NCI-H1436 treated with DMSO at 0.1 percent for 48 hours (cell line): ENCODE measurements around the gene COLEC11.
"Not testable (repeated sequence)": the region's sequence is repeated elsewhere in the genome, so short reads cannot be mapped to it uniquely, and the experiment has no call there.

Source experiments
- DNase-seq: peaks from one replicate; lab custom pipeline; 2025; lab: John Stamatoyannopoulos, UW

The COLEC11 gene

DNA sequence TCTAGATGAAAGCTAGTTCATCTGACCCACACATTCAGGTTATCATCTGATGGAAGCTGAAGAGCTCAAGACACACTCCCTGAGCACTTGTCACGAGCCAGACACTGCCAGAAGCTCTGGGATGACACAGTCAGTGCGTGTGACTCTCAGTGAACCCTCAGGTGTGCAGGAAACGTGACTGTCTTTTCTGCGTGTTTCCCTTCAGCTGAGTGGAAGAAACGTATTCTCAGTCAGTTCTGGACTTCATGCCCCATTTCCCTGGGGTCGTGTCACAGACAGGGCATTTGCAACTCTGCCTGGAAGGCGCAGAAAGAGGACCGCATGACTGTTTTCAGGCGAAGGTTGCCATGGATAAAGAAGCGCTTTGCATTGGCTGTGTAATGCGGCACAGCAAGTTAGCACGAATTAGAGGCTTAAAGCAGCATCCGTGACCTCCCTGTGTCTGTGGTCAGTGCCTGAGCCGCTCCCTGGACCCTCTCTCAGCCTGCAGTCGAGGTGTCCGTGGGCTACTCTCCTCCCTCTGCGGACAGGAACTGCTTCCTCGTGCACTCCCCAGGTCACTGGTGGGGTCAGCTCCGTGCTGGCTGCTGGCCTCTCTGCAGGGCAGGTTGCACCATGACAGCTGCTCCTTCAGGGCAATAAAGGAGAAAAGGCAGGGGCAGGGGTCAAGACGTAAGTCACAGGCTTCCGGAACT is 59.8 kb downstream of the COLEC11 start:
- no peak for DNase-seq

DNA sequence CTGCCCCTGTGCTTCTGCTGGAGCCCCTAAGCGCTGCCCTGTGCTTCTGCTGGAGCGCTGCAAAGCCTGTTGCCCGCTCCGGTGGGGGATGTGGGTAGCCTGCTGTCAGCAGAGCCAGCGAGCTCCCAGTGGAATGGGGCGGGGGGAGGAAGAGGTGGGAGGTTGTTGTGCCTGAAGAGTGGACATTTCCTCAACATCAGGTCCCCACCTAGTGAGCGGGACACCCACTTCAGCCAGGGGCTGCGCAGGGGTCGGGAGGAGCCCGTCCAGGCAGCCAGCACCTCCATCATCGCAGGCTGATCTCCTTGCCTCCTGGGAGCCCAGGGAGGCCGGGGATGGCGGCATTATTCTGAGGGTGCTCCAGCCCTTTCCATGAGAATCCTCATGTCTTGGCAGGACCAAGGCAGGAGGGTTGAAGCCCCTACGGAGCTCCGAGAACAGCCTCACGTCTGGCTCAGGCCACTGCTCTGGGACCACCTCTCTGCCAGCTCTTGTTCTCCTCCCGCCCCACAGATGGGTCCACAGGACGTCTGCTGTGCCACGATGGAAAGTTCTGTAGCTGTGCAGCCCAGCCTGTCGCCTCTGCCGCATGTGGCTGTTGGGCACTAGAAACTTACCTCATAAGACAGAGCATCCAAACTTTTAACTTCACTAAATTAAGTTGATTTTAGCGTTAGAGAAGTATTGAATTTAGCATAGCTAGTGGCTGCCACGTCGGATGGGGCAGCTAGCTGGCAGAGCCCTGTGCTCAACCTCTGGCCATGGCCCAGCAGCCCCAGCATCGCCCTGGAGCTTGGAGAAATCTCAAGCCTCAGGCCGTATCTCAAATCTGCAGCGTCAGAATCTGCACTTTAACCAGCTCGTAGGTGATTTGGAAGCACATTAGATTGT is 61.2 kb downstream of the COLEC11 start:
- DNase-seq = no peak

DNA sequence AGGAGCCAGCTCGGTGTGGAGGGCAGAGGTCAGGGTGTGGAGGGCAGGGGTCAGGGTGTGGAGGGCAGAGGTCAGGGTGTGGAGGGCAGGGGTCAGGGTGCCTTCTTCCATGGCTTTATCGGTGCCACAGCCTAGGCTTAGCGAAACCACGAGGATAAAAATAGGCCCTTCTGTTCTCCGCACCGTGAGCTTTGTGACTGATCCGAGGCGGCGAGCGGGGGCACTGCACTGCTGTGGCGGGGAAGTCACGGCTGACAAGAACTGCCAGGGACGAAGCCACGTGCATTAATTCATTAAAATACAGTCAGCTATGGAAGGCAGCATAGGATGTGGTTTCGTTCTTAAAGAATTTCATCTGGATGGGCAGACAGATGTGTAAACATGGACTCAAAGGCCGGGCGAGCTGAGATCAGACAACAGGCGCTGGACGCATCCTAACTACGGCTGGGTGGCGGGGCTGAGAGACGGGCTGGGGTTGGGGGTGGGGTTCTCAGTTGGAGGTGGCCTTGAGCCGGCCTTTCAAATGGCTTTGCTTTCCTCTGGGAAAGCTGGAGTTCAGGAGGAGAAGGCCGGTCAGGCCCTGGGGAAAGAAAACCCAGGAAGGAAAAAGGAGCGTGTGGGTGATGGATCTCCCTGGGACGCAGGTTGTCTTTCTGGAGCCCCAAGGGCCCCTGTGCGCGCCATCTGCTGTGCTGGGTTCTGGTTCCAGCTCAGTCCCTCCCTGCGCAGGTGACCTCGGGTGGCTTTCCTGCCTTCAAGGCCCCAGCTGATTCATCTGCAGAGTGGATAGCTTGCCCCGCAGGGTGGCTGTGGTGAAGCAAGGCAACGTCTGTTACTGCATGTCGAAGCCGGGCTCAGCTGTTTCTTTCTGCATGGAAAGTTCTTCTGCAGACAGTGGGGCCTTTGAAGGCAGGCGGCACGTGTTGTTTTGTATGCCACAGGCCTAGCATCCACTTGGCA is 62.1 kb downstream of the COLEC11 start:
- no peak for DNase-seq

DNA sequence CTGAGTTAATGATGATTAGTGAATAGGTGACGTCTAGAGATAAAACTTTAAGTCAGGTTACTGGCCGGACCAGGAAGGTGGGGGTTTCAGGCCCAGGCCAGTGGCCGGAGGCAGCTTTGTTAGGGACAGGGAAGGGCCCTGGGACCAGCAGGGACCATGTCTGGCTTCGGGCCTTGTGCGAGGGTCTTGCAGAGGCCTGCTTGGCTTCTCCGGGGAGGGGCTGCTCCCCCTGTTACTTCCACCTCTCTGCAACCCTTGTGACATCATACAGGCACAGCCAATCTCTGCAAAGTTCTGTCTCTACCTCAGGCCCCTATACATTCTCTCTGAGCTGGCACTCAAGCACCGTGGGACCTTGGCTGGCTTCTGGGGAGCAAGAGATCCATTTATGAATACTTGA is 63.0 kb downstream of the COLEC11 start, which contains the start of gene ALLC:
Gene ALLC (plus strand): TSS at position 320 of the 400 bp plus-strand sequence. CDS start 12,958 bp downstream, outside the sequence.
- DNase-seq = no peak

DNA sequence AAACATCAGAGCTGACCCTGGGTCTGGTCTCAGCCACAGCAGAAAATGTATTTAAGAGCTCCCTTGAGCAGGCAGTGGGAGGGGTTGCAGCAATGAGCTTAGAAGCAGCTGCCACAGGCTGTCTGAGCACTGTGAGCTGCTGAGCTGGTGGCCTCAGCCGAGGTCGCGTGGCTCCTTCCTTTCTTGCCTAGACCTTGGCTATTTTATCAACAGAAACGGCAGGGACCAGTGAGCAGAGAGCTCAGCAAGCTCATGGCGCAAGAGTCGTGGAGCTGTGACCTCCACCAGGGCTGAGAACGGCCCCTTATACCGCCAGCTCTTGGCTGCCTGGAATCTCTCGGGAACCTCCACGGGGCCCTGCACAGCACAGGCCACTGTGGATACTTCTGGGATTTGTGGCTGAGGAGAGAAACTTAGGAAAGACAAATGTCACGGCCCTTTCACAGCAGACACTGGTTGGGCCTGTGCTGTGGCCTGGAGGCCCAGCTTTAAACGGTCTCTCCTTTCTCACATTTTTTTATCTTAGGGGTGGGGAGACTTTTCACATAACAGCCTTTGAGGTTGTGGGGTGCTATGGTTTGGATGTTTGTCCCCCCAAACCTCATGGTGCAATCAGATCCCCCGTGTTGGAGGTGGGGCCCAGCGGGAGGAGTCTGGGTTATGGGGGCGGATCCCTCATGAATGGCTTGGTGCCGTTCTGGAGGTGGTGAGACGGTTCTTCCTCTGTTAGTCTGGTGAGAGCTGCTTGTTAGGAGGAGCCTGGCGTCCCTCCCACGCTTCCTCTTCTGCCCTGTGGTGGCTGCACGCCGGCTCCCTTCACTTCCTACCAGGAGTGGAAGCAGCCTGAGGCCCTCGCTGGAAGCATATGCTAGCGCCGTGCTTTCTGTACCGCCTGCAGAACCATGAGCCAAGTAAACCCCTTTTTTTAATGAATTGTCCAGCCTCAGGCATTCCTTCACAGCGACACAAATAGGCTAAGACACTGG is 64.8 kb downstream of the COLEC11 start:
- peak; percentile 39 for DNase-seq

DNA sequence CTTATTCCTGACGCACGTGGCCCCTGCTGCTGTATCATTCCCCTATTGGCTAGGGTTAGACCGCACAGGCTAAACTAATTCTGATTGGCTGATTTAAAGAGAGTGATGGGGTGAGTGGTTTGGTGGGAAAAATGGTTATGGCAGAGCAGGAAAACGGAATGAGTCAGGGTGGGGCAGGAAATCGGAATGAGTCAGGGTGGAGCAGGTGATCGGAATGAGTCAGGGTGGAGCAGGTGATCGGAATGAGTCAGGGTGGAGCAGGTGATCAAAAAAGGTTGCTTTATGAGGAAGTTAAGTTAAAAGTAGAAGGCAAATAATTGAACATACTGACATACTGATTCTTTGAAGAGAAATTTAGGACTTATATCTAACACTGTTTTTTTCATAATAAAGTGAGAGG is 65.7 kb downstream of the COLEC11 start:
- DNase-seq = not testable (repeated sequence)

DNA sequence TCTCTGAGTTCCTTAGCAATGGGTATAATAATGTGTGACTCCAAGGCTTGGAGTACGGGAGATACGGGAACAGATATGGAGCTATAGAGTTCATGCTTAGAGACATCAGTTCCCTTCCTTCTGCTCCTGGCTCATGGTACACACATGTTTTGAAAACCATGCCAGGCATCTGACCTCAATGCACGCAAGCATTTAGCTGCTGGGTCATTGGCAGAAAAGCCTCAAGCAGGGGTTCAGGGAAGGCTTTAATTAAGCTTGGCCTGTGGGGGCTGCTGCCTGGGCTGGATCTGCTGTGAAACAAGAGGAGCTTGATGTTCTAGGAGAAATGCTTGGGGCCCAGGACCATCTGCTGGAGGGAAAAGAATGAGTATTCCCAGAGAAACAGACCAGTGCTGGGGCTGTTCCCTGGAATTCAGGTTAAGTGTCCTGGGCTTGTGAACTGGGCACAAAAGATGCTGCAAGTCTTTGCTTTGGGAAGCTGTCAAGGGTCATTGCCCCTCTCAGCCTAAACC is 66.3 kb downstream of the COLEC11 start:
- DNase-seq = no peak

DNA sequence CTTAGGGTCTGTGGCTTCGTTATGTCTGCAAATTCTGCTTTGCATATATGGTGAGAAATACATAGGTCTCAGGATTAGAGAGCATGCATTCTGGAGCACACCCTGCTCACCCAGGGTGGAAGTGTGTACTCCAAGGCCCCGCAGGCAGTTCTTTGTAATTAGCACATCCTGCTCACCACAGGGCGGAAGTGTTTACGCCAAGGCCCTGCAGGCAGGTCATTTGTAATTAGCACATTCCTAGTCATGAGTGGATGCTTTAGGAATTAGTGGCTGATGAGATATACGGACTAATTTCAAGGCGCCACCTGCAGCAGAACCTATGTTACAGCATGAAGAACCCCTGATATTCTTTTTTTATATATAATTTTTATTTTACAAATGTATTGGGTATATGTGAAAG is 67.3 kb downstream of the COLEC11 start:
- no peak for DNase-seq

DNA sequence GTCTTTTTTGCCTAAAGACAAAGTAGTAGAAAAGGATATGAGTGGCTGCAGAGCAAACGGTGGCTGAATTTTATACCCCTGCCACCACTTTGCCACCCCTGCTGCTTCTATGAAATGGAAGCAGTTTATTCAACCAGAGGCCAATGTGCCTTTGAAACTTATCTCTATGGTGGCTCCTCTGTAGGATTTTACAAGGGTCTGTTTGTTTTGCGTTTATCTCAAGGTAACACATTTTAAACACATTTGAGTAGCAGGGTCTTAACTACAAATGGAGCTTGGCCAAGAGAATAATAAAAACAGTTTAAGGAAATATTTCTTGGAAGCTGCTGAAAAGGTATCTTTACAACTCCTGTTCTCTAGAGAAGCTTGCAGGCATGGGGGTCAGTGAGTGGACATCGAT is 69.2 kb downstream of the COLEC11 start:
- no peak for DNase-seq

DNA sequence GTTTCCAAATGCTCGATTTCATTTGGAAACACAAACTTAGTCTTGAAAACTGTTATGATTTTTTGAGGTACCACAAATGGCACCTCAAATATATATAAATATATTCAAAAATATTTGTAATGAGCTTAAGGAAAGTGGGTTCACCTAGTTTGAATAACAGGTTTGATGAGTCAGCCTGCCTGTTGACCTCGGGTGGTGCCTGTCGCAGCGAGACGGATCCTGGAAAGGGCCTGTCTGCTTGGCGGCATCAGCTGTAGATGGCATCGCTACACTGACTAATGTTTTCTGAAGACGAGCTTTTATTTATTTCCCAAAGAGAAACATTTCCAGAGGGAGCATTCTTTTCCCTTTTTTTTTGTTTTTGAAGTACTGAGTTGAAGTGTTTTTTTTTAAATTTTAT is 70.0 kb downstream of the COLEC11 start:
- DNase-seq = no peak

DNA sequence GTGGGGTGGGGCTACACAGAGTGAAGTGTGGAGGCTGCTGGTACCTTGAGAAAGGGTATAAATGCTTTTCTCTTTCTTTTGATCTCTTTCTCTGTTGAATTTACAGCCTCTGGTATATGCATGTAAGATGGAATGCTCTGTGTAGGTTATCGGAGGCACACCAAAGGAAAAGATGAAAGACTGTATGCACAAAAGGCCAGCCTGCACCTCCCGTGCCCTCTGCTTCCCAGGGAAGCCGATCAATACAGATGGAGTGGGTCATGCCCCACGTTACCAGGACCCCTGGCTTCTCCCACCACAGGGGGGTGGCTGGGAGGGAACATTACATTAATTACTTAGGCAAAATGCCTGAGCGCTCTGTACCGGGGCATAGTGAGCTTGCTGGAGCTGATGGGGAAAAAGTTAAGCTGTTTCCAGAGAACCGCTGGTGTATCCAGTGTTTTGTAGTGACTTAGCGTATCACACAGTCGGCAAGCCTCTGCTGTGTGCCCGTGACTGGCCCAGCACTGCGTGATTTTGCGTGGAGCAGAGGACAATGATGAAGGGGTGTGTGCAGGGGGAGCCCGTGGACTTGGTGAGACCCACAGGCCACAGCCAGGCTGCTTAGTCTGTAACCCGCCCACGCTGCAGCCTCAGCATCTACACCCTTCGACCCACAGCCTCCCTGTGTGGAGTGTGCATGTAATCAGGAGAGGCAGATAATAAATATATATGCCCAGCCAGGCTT is 71.1 kb downstream of the COLEC11 start:
- no peak for DNase-seq

DNA sequence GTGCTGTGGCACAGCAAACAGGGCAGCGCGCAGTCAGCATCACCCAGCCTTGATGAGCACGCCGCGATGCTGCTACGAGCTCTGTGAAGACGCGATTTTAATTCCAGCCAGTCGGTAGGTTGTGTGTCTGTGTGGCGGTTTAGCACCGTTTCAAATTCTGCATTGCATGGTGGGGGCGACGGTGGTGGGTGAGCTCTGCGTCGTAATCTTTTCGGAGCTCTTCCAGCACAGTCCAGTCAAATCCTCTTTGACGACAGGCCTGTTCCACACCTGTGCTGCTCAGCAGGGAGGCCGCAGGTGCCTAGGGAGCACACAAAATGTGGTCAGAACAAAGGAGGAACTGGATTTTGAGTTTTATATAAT is 71.7 kb downstream of the COLEC11 start:
- no peak for DNase-seq

DNA sequence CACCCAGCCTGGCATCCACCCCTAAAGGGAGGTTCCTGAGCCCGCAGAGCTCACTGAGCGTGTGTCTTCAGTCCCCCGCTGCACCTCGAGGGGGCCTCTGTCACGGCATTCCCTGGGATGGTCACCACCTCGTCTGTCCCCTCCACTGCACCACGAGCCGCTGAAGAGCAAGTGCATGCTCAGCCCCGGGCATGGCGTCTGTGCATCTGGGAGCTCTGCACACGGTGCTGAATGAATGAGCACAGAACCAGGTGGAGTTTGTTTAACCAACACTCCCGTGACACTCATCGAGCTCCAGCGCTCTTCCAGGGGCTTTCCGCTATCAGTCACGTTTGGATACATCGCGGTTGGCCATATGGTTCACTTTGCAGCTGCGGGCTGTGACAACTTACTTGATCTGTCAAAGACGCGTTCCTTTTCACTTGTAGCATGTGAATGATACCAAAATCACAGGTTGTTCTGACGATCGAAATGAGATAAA is 72.3 kb downstream of the COLEC11 start:
- no peak for DNase-seq

DNA sequence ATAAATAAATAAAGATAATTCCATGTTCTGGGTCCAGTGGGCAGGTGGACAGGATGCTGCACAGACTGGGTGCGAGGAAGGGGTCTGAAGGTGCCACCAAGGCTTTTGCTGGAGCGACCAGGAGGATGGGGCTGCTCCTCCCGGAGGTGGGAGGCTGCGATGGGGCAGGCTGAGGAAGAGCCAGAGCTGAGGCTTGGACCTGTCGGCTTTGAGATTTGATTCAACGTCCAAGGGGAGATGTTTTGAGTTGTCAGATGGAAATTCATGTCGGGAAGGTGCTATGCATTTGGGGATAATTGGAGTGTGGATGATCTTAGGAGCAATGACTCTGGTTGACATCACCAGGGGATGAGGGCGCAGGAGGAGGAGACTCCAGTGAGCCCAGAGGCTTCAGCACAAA is 74.7 kb downstream of the COLEC11 start:
- no peak for DNase-seq

DNA sequence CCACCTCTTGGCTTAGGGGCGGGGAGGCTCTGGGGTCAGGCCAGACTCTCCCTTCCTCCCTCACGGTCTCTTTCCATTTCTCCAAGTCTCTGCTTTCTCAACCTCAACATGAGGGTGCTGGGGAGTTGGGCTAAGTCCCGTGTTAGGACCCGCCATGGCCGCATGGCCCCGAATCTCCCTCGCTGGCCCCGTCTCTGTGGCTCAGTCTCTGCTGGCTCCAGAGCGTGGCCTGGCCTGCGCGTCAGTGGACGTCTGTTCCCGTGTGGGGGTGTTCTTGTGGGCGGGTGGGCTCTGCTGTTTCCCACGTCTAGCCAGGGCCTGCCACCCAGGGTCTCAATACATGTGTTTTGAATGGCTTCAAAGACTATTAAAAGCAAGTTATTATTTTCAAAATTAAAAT is 75.5 kb downstream of the COLEC11 start:
- no peak for DNase-seq

DNA sequence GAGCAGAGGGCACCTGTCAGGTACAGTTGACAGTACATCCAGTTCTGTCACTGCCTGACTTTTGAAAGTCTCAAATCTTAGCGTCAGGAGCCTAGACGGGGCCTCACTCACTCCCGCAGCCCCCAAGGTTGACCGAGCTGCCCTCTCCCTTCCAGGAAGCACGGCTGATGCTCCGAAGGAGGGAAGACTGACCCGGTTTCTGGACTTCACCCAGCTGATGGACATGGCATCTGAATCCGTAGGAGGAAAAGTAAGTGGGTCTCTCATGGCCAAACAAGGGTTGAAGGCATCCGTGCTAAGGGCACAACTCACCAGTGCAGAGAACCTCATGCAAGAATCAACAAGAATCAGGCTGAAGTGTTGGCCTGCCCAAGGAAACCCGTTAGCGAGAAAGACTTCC is 76.0 kb downstream of the COLEC11 start:
- DNase-seq = no peak

DNA sequence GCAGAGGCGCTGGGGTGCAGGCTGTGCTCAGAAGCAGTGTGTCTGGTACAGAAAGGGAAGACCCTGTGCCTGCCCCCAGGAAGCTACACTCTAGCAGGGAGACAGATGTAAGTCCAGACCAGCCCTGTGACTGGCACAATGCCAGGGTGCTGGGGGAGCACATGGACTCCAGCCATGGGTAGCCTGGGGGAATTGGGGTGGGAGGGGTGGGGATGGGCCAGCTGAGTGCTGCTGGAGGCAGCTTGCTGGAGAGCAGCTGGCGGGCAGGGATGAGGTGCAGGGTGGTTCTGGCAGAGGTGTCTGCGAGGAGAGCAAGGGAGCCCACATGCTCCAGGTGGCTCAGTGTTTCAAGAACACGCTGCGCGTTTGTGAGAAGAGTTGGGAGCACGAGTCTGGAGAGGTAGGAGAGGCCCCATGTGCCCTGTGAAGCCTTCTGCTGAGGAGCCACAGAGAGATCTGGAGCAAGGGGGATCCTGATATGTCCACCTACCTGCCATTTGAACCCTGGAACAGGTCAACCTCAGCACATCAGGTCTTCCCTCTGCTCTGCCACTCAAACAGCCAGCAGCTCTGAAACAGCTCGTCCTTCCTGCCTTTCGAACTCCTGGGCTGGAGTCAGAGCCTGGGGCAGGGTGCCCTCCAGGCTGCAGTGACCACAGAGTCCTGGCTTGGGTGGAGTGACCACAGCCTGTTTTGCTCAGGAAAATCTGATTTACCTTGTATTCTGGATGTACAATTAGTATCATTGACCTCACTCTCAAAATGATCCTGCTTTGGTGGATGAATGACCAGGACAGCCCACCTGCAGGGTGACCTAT is 78.2 kb downstream of the COLEC11 start:
- DNase-seq = no peak

DNA sequence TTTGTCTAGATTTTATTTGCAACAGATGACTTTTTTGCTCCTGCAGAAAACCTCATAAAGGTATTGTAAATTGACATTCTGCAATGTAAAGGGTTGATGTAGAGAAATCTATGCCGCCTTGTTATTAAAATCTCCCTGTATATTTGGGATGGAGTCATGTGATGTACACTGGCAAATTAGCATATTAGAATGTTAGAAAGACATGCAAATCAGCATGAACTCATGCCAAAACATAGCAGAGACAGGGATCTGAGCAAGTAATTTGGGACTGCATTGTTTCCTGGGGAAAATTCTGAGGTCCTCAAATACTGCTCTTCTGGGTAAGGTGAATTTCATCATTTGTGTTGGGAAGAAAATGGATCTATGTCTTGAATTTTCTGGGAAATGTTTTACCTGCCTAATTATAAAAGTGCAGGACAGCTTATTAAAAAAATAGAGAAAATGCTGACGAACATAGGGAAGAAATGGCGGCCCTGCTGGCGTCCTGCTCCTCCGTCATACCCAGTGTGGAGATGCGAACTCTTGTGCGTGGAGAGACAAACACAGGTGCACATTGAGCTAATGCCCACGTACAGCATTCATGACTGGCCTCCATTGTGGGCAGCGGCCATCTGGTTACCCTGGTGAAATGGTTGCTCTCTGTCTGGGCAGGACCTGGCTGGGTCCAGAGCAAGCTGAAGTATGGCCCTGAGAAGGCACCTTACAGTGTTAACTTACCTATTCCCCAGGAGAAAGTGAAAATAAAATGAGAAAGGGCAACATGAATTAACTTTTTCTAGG is 79.3 kb downstream of the COLEC11 start:
- DNase-seq = no peak
